ENCODE results near the gene CDCP2. TPM values are rescaled to one million over a fixed set of nuclear protein-coding genes. Genes with fewer than 3 reads are reported as not detected.

Gene CDCP2
- total RNA-seq, 1 donor from 2014 or later: not detected

DNA sequence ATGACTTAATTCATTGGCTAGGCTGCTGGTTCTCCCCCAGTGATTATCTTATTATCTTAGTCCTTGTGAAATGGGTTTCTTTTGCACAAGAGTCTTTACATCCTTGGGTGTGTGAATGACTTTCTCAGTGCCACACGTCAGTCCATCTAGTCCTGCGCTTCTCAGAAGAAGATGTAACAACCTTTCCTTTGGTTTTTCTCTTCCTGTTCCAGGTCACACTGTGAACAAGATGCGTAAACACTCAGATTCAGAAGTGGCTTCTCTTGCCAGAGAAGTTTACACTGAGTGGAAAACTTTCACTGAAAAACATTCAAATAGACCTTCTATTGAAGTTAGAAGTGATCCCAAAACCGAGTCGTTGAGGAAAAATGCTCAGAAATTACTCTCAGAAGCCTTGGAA, 64.4 kb downstream of the CDCP2 start:
- Mint-ChIP-seq H3K4me3 (ENCODE audit: low read depth) (no peak overlapping the region), H3K27me3 (no peaks in the 10 kb centered on the region), H3K9me3 (ENCODE audit: low read depth) (no peaks in the 10 kb centered on the region), H3K36me3 (ENCODE audit: insufficient read depth) (no peaks in the 10 kb centered on the region), H3K27ac (no peak overlapping the region), H3K4me1 (ENCODE audit: low read depth) (no peaks in the 10 kb centered on the region)
- no peak for DNase-seq (ENCODE audit: low spot score, unreplicated experiment)
- TF ChIP-seq, protein P1, sequence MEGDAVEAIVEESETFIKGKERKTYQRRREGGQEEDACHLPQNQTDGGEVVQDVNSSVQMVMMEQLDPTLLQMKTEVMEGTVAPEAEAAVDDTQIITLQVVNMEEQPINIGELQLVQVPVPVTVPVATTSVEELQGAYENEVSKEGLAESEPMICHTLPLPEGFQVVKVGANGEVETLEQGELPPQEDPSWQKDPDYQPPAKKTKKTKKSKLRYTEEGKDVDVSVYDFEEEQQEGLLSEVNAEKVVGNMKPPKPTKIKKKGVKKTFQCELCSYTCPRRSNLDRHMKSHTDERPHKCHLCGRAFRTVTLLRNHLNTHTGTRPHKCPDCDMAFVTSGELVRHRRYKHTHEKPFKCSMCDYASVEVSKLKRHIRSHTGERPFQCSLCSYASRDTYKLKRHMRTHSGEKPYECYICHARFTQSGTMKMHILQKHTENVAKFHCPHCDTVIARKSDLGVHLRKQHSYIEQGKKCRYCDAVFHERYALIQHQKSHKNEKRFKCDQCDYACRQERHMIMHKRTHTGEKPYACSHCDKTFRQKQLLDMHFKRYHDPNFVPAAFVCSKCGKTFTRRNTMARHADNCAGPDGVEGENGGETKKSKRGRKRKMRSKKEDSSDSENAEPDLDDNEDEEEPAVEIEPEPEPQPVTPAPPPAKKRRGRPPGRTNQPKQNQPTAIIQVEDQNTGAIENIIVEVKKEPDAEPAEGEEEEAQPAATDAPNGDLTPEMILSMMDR (IDR thresholded peaks at IDR 0.05; ENCODE audit: unreplicated experiment): no peak

DNA sequence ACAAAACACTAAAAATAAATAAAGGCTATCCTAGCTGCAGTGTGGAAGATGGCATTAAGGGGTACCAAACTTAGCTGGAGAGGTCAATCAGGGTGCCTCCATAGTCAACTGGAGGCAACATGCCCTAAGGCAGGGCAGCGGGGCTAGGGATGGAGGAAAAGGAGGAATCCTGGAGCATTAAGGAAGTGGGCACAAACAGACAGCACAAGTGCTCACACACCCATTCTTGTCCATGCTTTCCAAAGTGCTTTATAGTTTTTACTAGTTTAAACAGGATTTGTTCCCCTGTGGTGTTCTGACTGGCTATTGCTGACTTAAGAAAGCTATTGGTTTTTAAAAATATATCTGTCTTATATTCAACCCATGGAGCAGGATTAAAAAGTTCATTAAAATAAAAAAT, 66.0 kb downstream of the CDCP2 start:
- no peaks in the 10 kb centered on the region for H3K27me3 Mint-ChIP-seq
- no peaks in the 10 kb centered on the region for H3K36me3 Mint-ChIP-seq (ENCODE audit: insufficient read depth)
- no peaks in the 10 kb centered on the region for H3K9me3 Mint-ChIP-seq (ENCODE audit: low read depth)
- TF ChIP-seq, protein P1 (IDR thresholded peaks at IDR 0.05; ENCODE audit: unreplicated experiment): no peak
- no peak overlapping the region for H3K27ac Mint-ChIP-seq
- no peak for DNase-seq (ENCODE audit: low spot score, unreplicated experiment)
- H3K4me3 Mint-ChIP-seq (ENCODE audit: low read depth): no peak overlapping the region
- H3K4me1 Mint-ChIP-seq (ENCODE audit: low read depth): no peaks in the 10 kb centered on the region

DNA sequence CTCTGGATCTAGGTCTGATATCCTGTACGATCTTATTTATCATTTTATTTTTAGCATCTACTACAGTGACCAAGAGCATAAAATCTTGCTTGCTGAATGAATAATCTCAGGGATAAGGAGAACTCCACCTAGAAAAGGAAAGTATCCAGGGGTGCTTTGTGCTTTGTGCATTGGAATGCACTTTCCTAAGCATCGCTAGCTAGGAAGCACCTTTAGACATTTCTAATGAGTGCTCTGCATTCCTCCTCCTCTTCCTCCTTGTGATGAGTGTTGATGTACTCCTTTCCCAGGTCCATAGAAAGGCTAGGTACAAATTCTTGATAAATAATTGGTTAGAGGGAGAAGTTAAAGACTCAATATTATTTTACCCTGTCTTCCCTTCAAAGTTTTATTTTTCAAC, 68.0 kb downstream of the CDCP2 start:
- Mint-ChIP-seq H3K9me3 (ENCODE audit: low read depth) (no peaks in the 10 kb centered on the region), H3K27me3 (no peaks in the 10 kb centered on the region), H3K4me1 (ENCODE audit: low read depth) (peaks cover 6% of the 10 kb centered on the region), H3K4me3 (ENCODE audit: low read depth) (no peak overlapping the region), H3K27ac (no peak overlapping the region), H3K36me3 (ENCODE audit: insufficient read depth) (no peaks in the 10 kb centered on the region)
- no peak for DNase-seq (ENCODE audit: low spot score, unreplicated experiment)
- TF ChIP-seq, protein P1 (IDR thresholded peaks at IDR 0.05; ENCODE audit: unreplicated experiment): no peak

Other genes with a start within 250 kb of the CDCP2 start
- gene IFT25, start 207.3 kb downstream of the CDCP2 start, total RNA-seq: 35.4 and 39.2 TPM in 2 replicates
- gene LRRC42, start 206.7 kb downstream of the CDCP2 start, total RNA-seq: 63.5 and 64.0 TPM in 2 replicates
- gene LDLRAD1, start 134.8 kb downstream of the CDCP2 start, total RNA-seq: 0.20 and 0.84 TPM in 2 replicates
- 196 and 205 TPM in 2 replicates for gene TMEM59, start 99.8 kb downstream of the CDCP2 start, total RNA-seq
- gene TCEANC2, start 99.4 kb downstream of the CDCP2 start, total RNA-seq: 6.5 and 6.7 TPM in 2 replicates
- gene CYB5RL, start 47.0 kb upstream of the CDCP2 start, total RNA-seq: 9.0 and 11.6 TPM in 2 replicates
- gene MRPL37, start 47.2 kb upstream of the CDCP2 start, total RNA-seq: 61.9 and 62.2 TPM in 2 replicates